Embryonic facial prominence (tissue), 1 donor: Measurements from ENCODE around the gene CHST5.
A peak's percentile ranks its signal among the peaks of the same experiment; 100 is the strongest.

ENCODE experiments used
- DNase-seq: peaks from one replicate; pipeline ENCODE4 v3.0.0-alpha.2; 2016; ENCODE audit errors: extremely low spot score

The CHST5 gene

GRCh38 chr16:75535901-75536300, at the start of gene CHST5:
TSS of gene CHST5 (minus strand) at chr16:75536108. CDS start at chr16:75530384, 5,724 bp downstream.
- no peak for DNase-seq

- no peak for DNase-seq
Observed at GRCh38 chr16:75584108-75584507, 48.2 kb upstream of the CHST5 start.

GRCh38 chr16:75579281-75579834, 43.5 kb upstream of the CHST5 start:
- no peak for DNase-seq

GRCh38 chr16:75578725-75579124, 42.8 kb upstream of the CHST5 start:
- no peak for DNase-seq

GRCh38 chr16:75578212-75578611, 42.3 kb upstream of the CHST5 start:
- no peak for DNase-seq

- DNase-seq = no peak
Observed at GRCh38 chr16:75576384-75576811, 40.5 kb upstream of the CHST5 start.

- DNase-seq = no peak
Observed at GRCh38 chr16:75575958-75576357, 40.0 kb upstream of the CHST5 start.

GRCh38 chr16:75573955-75574354, 38.0 kb upstream of the CHST5 start:
- DNase-seq = no peak

GRCh38 chr16:75572864-75573542, 37.1 kb upstream of the CHST5 start:
- DNase-seq = no peak

- DNase-seq = no peak
Observed at GRCh38 chr16:75570396-75571065, 34.6 kb upstream of the CHST5 start.

- no peak for DNase-seq
Observed at GRCh38 chr16:75567911-75568310, 32.0 kb upstream of the CHST5 start.

- no peak for DNase-seq
Observed at GRCh38 chr16:75566758-75567255, 30.9 kb upstream of the CHST5 start.

GRCh38 chr16:75566040-75566757, 30.3 kb upstream of the CHST5 start, which contains the start of gene GABARAPL2:
TSS of gene GABARAPL2 (plus strand) at chr16:75566379. CDS start at chr16:75566487, 108 bp downstream.
- peak; percentile 54 for DNase-seq

- peak; percentile 24 for DNase-seq
Observed at GRCh38 chr16:75565640-75566039, 29.7 kb upstream of the CHST5 start.

GRCh38 chr16:75559564-75560372, 23.9 kb upstream of the CHST5 start:
- DNase-seq = no peak

- DNase-seq = no peak
Observed at GRCh38 chr16:75558846-75559401, 23.0 kb upstream of the CHST5 start.

- DNase-seq = no peak
Observed at GRCh38 chr16:75556431-75556950, 20.6 kb upstream of the CHST5 start.

- peak; percentile 90 for DNase-seq
Observed at GRCh38 chr16:75555707-75556430, 20.0 kb upstream of the CHST5 start, which contains the start of gene TMEM231. TSS of gene TMEM231 (minus strand) at chr16:75556252. CDS start at chr16:75556209, 43 bp downstream.

GRCh38 chr16:75555213-75555706, 19.4 kb upstream of the CHST5 start:
- DNase-seq = peak; percentile 61

GRCh38 chr16:75552951-75553350, 17.0 kb upstream of the CHST5 start:
- DNase-seq = no peak
